ENCODE data around the gene TMEM209. TPM values are rescaled to one million over a fixed set of nuclear protein-coding genes. Genes with fewer than 3 reads are reported as not detected.
"Not testable (repeated sequence)": the region's sequence is repeated elsewhere in the genome, so short reads cannot be mapped to it uniquely, and the experiment has no call there.

Gene TMEM209
- 10 to 100 TPM; 46.1 to 58.2 TPM for total RNA-seq

- no peaks in the 10 kb centered on the region for H3K9me3 Mint-ChIP-seq
- peak; percentile 97 to 99 for ATAC-seq (replicated peaks in 1 of 2)
- H3K36me3 Mint-ChIP-seq (ENCODE audit: insufficient read depth in 2 of 2) = peaks cover 14 to 27% of the 10 kb centered on the region in 2 donors
- peak; percentile 95 to 96 for DNase-seq
- no peaks in the 10 kb centered on the region for H3K27me3 Mint-ChIP-seq (ENCODE audit: low read depth)
- H3K4me3 Mint-ChIP-seq = peak within 1 kb of the TSS; percentile 96 to 100
- peaks cover 37% of the 10 kb centered on the region for H3K4me1 Mint-ChIP-seq (ENCODE audit: low read depth)
- peak within 1 kb of the TSS; percentile 99 for H3K27ac Mint-ChIP-seq
These were observed at the start of gene TMEM209 for GRCh38 chr7:130205084-130205947. TSS of gene TMEM209 (minus strand) at chr7:130205406. CDS start at chr7:130205375, 31 bp downstream.

- peaks cover 3 to 6% of the 10 kb centered on the region in 2 donors for H3K9me3 Mint-ChIP-seq
- H3K4me1 Mint-ChIP-seq (ENCODE audit: low read depth) = no peaks in the 10 kb centered on the region
- H3K4me3 Mint-ChIP-seq = no peak overlapping the region
- H3K36me3 Mint-ChIP-seq (ENCODE audit: insufficient read depth in 2 of 2) = peaks cover 0 to 3% of the 10 kb centered on the region in 2 donors
- ATAC-seq (replicated peaks in 1 of 2) (no peak), DNase-seq (no peak)
- H3K27ac Mint-ChIP-seq = no peak overlapping the region
- H3K27me3 Mint-ChIP-seq (ENCODE audit: low read depth) = no peaks in the 10 kb centered on the region
These were observed 49.3 kb upstream of the TMEM209 start for GRCh38 chr7:130254555-130254954.

GRCh38 chr7:130249626-130250025 lies 44.4 kb upstream of the TMEM209 start:
- H3K9me3 Mint-ChIP-seq; DNase-seq; H3K27ac Mint-ChIP-seq; H3K36me3 Mint-ChIP-seq (ENCODE audit: insufficient read depth in 2 of 2); H3K4me3 Mint-ChIP-seq; ATAC-seq (replicated peaks in 1 of 2); H3K27me3 Mint-ChIP-seq (ENCODE audit: low read depth); H3K4me1 Mint-ChIP-seq (ENCODE audit: low read depth): not testable (repeated sequence)

- not testable (repeated sequence) for DNase-seq; H3K27ac Mint-ChIP-seq; ATAC-seq (replicated peaks in 1 of 2); H3K36me3 Mint-ChIP-seq (ENCODE audit: insufficient read depth in 2 of 2); H3K9me3 Mint-ChIP-seq; H3K4me3 Mint-ChIP-seq; H3K27me3 Mint-ChIP-seq (ENCODE audit: low read depth); H3K4me1 Mint-ChIP-seq (ENCODE audit: low read depth)
These were observed 43.6 kb upstream of the TMEM209 start for GRCh38 chr7:130248842-130249241.

GRCh38 chr7:130246491-130246890 lies 41.3 kb upstream of the TMEM209 start:
- not testable (repeated sequence) for H3K4me3 Mint-ChIP-seq, H3K9me3 Mint-ChIP-seq

GRCh38 chr7:130243486-130243885 lies 38.3 kb upstream of the TMEM209 start:
- ATAC-seq (replicated peaks in 1 of 2); H3K9me3 Mint-ChIP-seq; DNase-seq; H3K36me3 Mint-ChIP-seq (ENCODE audit: insufficient read depth in 2 of 2); H3K4me3 Mint-ChIP-seq; H3K27me3 Mint-ChIP-seq (ENCODE audit: low read depth); H3K27ac Mint-ChIP-seq: not testable (repeated sequence)
- H3K4me1 Mint-ChIP-seq (ENCODE audit: low read depth) = peaks cover 19% of the 10 kb centered on the region

More at GRCh38 chr7:130246491-130246890, 41.3 kb upstream of the TMEM209 start:
- DNase-seq; ATAC-seq (replicated peaks in 1 of 2); H3K27me3 Mint-ChIP-seq (ENCODE audit: low read depth); H3K27ac Mint-ChIP-seq; H3K36me3 Mint-ChIP-seq (ENCODE audit: insufficient read depth in 2 of 2): not testable (repeated sequence)
- H3K4me1 Mint-ChIP-seq (ENCODE audit: low read depth) = peaks cover 19% of the 10 kb centered on the region

GRCh38 chr7:130242198-130243014 lies 37.2 kb upstream of the TMEM209 start:
- no peak overlapping the region for H3K4me3 Mint-ChIP-seq
- H3K4me1 Mint-ChIP-seq (ENCODE audit: low read depth) = peaks cover 19% of the 10 kb centered on the region
- no peaks in the 10 kb centered on the region for H3K27me3 Mint-ChIP-seq (ENCODE audit: low read depth)
- peaks cover 0 to 2% of the 10 kb centered on the region in 2 donors for H3K36me3 Mint-ChIP-seq (ENCODE audit: insufficient read depth in 2 of 2)
- H3K27ac Mint-ChIP-seq = no peak overlapping the region
- no peaks in the 10 kb centered on the region for H3K9me3 Mint-ChIP-seq
- ATAC-seq (replicated peaks in 1 of 2) (peak; percentile 87 to 92), DNase-seq (peak; percentile 69 to 72)

GRCh38 chr7:130240240-130240639 lies 35.0 kb upstream of the TMEM209 start:
- Mint-ChIP-seq H3K4me3 (no peak overlapping the region), H3K9me3 (no peaks in the 10 kb centered on the region), H3K27me3 (ENCODE audit: low read depth) (peaks cover 7% of the 10 kb centered on the region), H3K27ac (no peak overlapping the region), H3K4me1 (ENCODE audit: low read depth) (peaks cover 19% of the 10 kb centered on the region), H3K36me3 (ENCODE audit: insufficient read depth in 2 of 2) (no peaks in the 10 kb centered on the region)
- DNase-seq (no peak), ATAC-seq (replicated peaks in 1 of 2) (no peak)

GRCh38 chr7:130236361-130236760 lies 31.2 kb upstream of the TMEM209 start:
- H3K4me3 Mint-ChIP-seq; ATAC-seq (replicated peaks in 1 of 2); H3K36me3 Mint-ChIP-seq (ENCODE audit: insufficient read depth in 2 of 2); H3K9me3 Mint-ChIP-seq; H3K4me1 Mint-ChIP-seq (ENCODE audit: low read depth); DNase-seq; H3K27ac Mint-ChIP-seq; H3K27me3 Mint-ChIP-seq (ENCODE audit: low read depth): not testable (repeated sequence)

- Mint-ChIP-seq H3K4me1 (ENCODE audit: low read depth) (no peaks in the 10 kb centered on the region), H3K9me3 (no peaks in the 10 kb centered on the region), H3K36me3 (ENCODE audit: insufficient read depth in 2 of 2) (no peaks in the 10 kb centered on the region), H3K27ac (no peak overlapping the region), H3K4me3 (no peak overlapping the region), H3K27me3 (ENCODE audit: low read depth) (peaks cover 7% of the 10 kb centered on the region)
- ATAC-seq (replicated peaks in 1 of 2) = no peak
- no peak for DNase-seq
These were observed 28.9 kb upstream of the TMEM209 start for GRCh38 chr7:130234078-130234477.

- Mint-ChIP-seq H3K27ac (no peak overlapping the region), H3K4me3 (no peak overlapping the region), H3K27me3 (ENCODE audit: low read depth) (peaks cover 7% of the 10 kb centered on the region), H3K36me3 (ENCODE audit: insufficient read depth in 2 of 2) (no peaks in the 10 kb centered on the region), H3K4me1 (ENCODE audit: low read depth) (no peaks in the 10 kb centered on the region), H3K9me3 (no peaks in the 10 kb centered on the region)
- no peak for DNase-seq
- ATAC-seq (replicated peaks in 1 of 2) = no peak
These were observed 27.0 kb upstream of the TMEM209 start for GRCh38 chr7:130232209-130232608.

- no peaks in the 10 kb centered on the region for H3K36me3 Mint-ChIP-seq (ENCODE audit: insufficient read depth in 2 of 2)
- DNase-seq (no peak), ATAC-seq (replicated peaks in 1 of 2) (no peak)
- H3K4me1 Mint-ChIP-seq (ENCODE audit: low read depth) = no peaks in the 10 kb centered on the region
- no peaks in the 10 kb centered on the region for H3K9me3 Mint-ChIP-seq
- no peak overlapping the region for H3K4me3 Mint-ChIP-seq
- H3K27me3 Mint-ChIP-seq (ENCODE audit: low read depth) = peaks cover 7% of the 10 kb centered on the region
- H3K27ac Mint-ChIP-seq = no peak overlapping the region
These were observed 26.6 kb upstream of the TMEM209 start for GRCh38 chr7:130231792-130232191.

GRCh38 chr7:130229981-130230380 lies 24.8 kb upstream of the TMEM209 start:
- H3K27ac Mint-ChIP-seq; DNase-seq; ATAC-seq (replicated peaks in 1 of 2); H3K4me1 Mint-ChIP-seq (ENCODE audit: low read depth); H3K9me3 Mint-ChIP-seq; H3K27me3 Mint-ChIP-seq (ENCODE audit: low read depth); H3K36me3 Mint-ChIP-seq (ENCODE audit: insufficient read depth in 2 of 2); H3K4me3 Mint-ChIP-seq: not testable (repeated sequence)
